Kidney (tissue), 14 donors: ENCODE data around the gene CRYBG2. TPM values are rescaled to one million over a fixed set of nuclear protein-coding genes. Genes with fewer than 3 reads are reported as not detected.

ENCODE experiments used
- DNase-seq, 5 donors: peaks; one replicate each; pipeline ENCODE4 v3.0.0-alpha.2; 2013 to 2020
- FAIRE-seq: peaks from 2 replicates; lab custom pipeline; 2012; peaks lifted over from hg19 to GRCh38; lab: Jason Lieb, UNC
- H3K27ac ChIP-seq, 2 donors: one replicate each; pipeline ENCODE4 v1.7.0; 2013; ENCODE audit warnings: low read depth in 2 of 2, low read length in 2 of 2, inconsistent platforms in 1 of 2
- H3K27me3 ChIP-seq: one replicate; pipeline ENCODE4 v1.7.1; 2013; ENCODE audit warnings: low read length, inconsistent platforms; ENCODE audit not compliant: control insufficient read depth, insufficient read depth
- H3K36me3 ChIP-seq, 3 donors: one replicate each; pipeline versions ENCODE4 v1.7.0 to v1.7.1; 2013; ENCODE audit warnings: low read length in 3 of 3, control low read depth in 1 of 3, inconsistent platforms in 1 of 3; ENCODE audit not compliant: insufficient read depth in 3 of 3, control insufficient read depth in 2 of 3
- H3K4me1 ChIP-seq, 3 donors: one replicate each; pipeline versions ENCODE4 v1.7.0 to v1.7.1; 2013; ENCODE audit warnings: low read length in 3 of 3, inconsistent platforms in 1 of 3, low read depth in 1 of 3; ENCODE audit not compliant: control insufficient read depth in 2 of 3, insufficient read depth in 2 of 3
- H3K4me3 ChIP-seq, 3 donors: one replicate each; pipeline versions ENCODE4 v1.7.0 to v1.8.1; 2013; ENCODE audit warnings: low read length in 3 of 3, control low read depth in 1 of 3, inconsistent platforms in 1 of 3
- H3K9ac ChIP-seq, 3 donors: one replicate each; pipeline versions ENCODE4 v1.7.0 to v1.7.1; 2013; ENCODE audit warnings: low read length in 3 of 3, control low read depth in 1 of 3, inconsistent platforms in 1 of 3
- H3K9me3 ChIP-seq, 3 donors: one replicate each; pipeline versions ENCODE4 v1.7.0 to v1.7.1; 2013; ENCODE audit warnings: low read length in 3 of 3, control low read depth in 1 of 3, inconsistent platforms in 1 of 3; ENCODE audit not compliant: control insufficient read depth in 2 of 3, insufficient read depth in 1 of 3
- CTCF ChIP-seq: IDR thresholded peaks from 3 replicates; pipeline ENCODE4 v1.5.1; 2012; ENCODE audit warnings: mild to moderate bottlenecking, moderate library complexity, borderline replicate concordance; ENCODE audit not compliant: insufficient read depth; ENCODE audit errors: extremely low read depth
- intact Hi-C: fragments of 100-400 bp; cut with DNase I; formaldehyde crosslinking; loops from one replicate; pipeline ENCODE4 v1.11.1; 2022
- polyA plus RNA-seq: library from polyadenylated mRNA; stranded (reverse); fragments of 350-450 nt; fragmentation: Illumina TruSeq; extraction: RNeasy Lipid Tissue Mini Kit (QIAGEN cat#74804); gene quantifications from one replicate; pipeline ENCODE4 v1.2.3, GENCODE V29; 2014; ENCODE audit warnings: low read depth, low replicate concordance; ENCODE audit not compliant: insufficient read depth
- total RNA-seq: library from RNA; stranded (reverse); fragmentation: NEBNext Ultra II Directional; extraction: Animal tissue kit (Norgen Biotek cat#: 25700); gene quantifications from one replicate; pipeline ENCODE4 v1.2.1, GENCODE V29; 2021
- donor health status: control.
- donor health status: control.
- donor health status: control.
- donor health status: control.
- donor health status: control.
- donor health status: DM: yes; HTN: yes; CAD: no.
- donor health status: Normal renal cell carcinoma (clear cell type).

Gene CRYBG2
- total and polyA plus RNA-seq, 2 donors from 2014 or later: 2.2 TPM; not detected in 1

- H3K4me3 ChIP-seq: no peak overlapping the region
- H3K27me3 ChIP-seq: peaks cover 9% of the 10 kb centered on the region
Measured at GRCh38 chr1:26363549-26364448, 9.9 kb upstream of the CRYBG2 start.

GRCh38 chr1:26362331-26362730, 8.4 kb upstream of the CRYBG2 start:
- Histone ChIP-seq H3K4me1 (peaks cover 0 to 2% (median 0%) of the 10 kb centered on the region in 3 donors), H3K9me3 (no peaks in the 10 kb centered on the region), H3K36me3 (no peaks in the 10 kb centered on the region), H3K27me3 (peaks cover 12% of the 10 kb centered on the region), H3K9ac (no peak overlapping the region), H3K27ac (no peak overlapping the region), H3K4me3 (no peak overlapping the region)
- TF ChIP-seq CTCF: no peak
- FAIRE-seq: no peak
- DNase-seq: no peak
- intact Hi-C loops: no loop called here

More at GRCh38 chr1:26363549-26364448, 9.9 kb upstream of the CRYBG2 start:
- no peaks in the 10 kb centered on the region for H3K36me3 ChIP-seq
- peaks cover 0 to 2% (median 0%) of the 10 kb centered on the region in 3 donors for H3K4me1 ChIP-seq
- DNase-seq: peak; percentile 80 to 90 (median 83)
- no peak overlapping the region for H3K27ac ChIP-seq
- no peak overlapping the region for H3K9ac ChIP-seq
- TF ChIP-seq CTCF: peak; percentile 85
- intact Hi-C loops: no loop called here
- H3K9me3 ChIP-seq: no peaks in the 10 kb centered on the region
- no peak for FAIRE-seq

DNA sequence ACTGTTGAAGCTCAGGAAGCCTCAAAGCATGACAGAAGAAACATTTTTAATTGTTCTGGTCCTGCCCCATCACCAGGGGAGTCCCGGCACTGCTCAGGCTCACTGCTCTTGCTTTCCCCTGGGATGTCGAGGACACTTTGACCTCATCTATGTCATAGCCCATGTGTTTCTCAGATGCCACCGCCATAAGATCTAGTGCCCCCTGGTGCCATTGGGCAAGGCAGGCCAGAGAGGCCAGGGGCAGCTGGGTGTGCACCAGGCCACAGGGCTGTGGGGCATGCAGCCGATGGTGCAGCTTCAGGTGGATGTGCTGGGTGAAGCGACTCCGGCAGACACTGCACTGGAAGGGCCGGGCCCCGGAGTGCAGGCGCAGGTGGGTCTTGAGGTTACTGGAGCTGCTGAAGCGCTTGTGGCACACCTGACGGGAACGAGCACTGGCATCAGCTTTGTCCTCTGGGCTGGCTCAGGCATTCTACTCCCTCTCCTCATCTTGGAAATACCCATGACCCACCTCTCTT, 7.7 kb upstream of the CRYBG2 start:
- H3K27ac ChIP-seq: no peak overlapping the region
- no peak overlapping the region for H3K4me3 ChIP-seq
- H3K27me3 ChIP-seq: peaks cover 12% of the 10 kb centered on the region
- intact Hi-C loops: no loop called here
- no peak overlapping the region for H3K9ac ChIP-seq
- peaks cover 0 to 2% (median 0%) of the 10 kb centered on the region in 3 donors for H3K4me1 ChIP-seq
- no peaks in the 10 kb centered on the region for H3K36me3 ChIP-seq
- no peak for FAIRE-seq
- no peak for TF ChIP-seq CTCF
- H3K9me3 ChIP-seq: no peaks in the 10 kb centered on the region
- DNase-seq: no peak
